ENCODE results near the gene ZNF853.
"Not testable (repeated sequence)": the region's sequence is repeated elsewhere in the genome, so short reads cannot be mapped to it uniquely, and the experiment has no call there.

The ZNF853 gene

GRCh38 chr7:6614953-6615722 lies at the start of gene ZNF853:
Gene ZNF853, plus strand, starts transcription at chr7:6615610. Its CDS starts 565 bp downstream, at chr7:6616175.
- peak; percentile 55 to 59 for ATAC-seq

- no peak for ATAC-seq
These were observed 49.8 kb upstream of the ZNF853 start for GRCh38 chr7:6565655-6566054.

- ATAC-seq = no peak
These were observed 47.5 kb upstream of the ZNF853 start for GRCh38 chr7:6567886-6568285.

GRCh38 chr7:6571160-6571779 lies 44.1 kb upstream of the ZNF853 start:
- ATAC-seq = peak in 1 of 2 donors; percentile 38

- no peak for ATAC-seq
These were observed 40.0 kb upstream of the ZNF853 start for GRCh38 chr7:6575281-6576023.

- no peak for ATAC-seq
These were observed 39.2 kb upstream of the ZNF853 start for GRCh38 chr7:6576024-6576866.

GRCh38 chr7:6576867-6577368 lies 38.5 kb upstream of the ZNF853 start:
- not testable (repeated sequence) for ATAC-seq

- ATAC-seq = peak; percentile 99
These were observed 37.9 kb upstream of the ZNF853 start, which contains the start of gene ZDHHC4 for GRCh38 chr7:6577369-6578113. Gene ZDHHC4, plus strand, starts transcription at chr7:6577454. Its CDS starts 3,108 bp downstream, at chr7:6580562.

- no peak for ATAC-seq
These were observed 37.0 kb upstream of the ZNF853 start for GRCh38 chr7:6578114-6579084.

GRCh38 chr7:6579446-6579845 lies 36.0 kb upstream of the ZNF853 start:
- no peak for ATAC-seq

GRCh38 chr7:6585746-6586432 lies 29.5 kb upstream of the ZNF853 start:
- not testable (repeated sequence) for ATAC-seq

- ATAC-seq = no peak
These were observed 26.8 kb upstream of the ZNF853 start for GRCh38 chr7:6588566-6588965.

- no peak for ATAC-seq
These were observed 26.1 kb upstream of the ZNF853 start for GRCh38 chr7:6589151-6589828.

GRCh38 chr7:6589829-6590644 lies 25.4 kb upstream of the ZNF853 start, which contains the start of gene INTS15:
Gene INTS15, plus strand, starts transcription at chr7:6590021. Its CDS starts 263 bp downstream, at chr7:6590284.
- peak; percentile 91 to 92 for ATAC-seq

- ATAC-seq = peak in 1 of 2 donors; percentile 3
These were observed 24.7 kb upstream of the ZNF853 start for GRCh38 chr7:6590645-6591110.

GRCh38 chr7:6600093-6600492 lies 15.3 kb upstream of the ZNF853 start:
- ATAC-seq = no peak

GRCh38 chr7:6604458-6604857 lies 11.0 kb upstream of the ZNF853 start:
- ATAC-seq = no peak

Measured in activated CD4-positive, CD25-positive, alpha-beta regulatory T cell treated with anti-CD3 and anti-CD28 coated beads, Interleukin-2, amount 50 U/mL, for 24 hours (primary cell).